ENCODE measurements around the gene EHF. TPM values are rescaled to one million over a fixed set of nuclear protein-coding genes. Genes with fewer than 3 reads are reported as not detected.

The EHF gene
- total RNA-seq (2021; fragmentation: NEBNext Ultra II Directional; extraction: Animal tissue kit (Norgen Biotek cat#: 25700)) (not detected in 2 replicates), polyA plus RNA-seq (2011; rRNA removed) (not detected in 2 replicates), polyA minus RNA-seq (2011; rRNA and poly(A)+ RNA removed) (not detected in 2 replicates)
- not detected for polyA plus RNA-seq (2011; cell fraction: cytosol; rRNA removed)
- not detected for polyA plus RNA-seq (2011; cell fraction: nucleus; rRNA removed)
- not detected in 4 replicates for polyA plus RNA-seq (2012, experiment 1 of 2)
- polyA plus RNA-seq (2012, experiment 2 of 2) = not detected
- polyA plus RNA-seq (2013, experiment 1 of 2) = not detected
- polyA plus RNA-seq (2013, experiment 2 of 2) = not detected
- not detected for polyA minus RNA-seq (2011; cell fraction: cytosol; rRNA and poly(A)+ RNA removed)
- polyA minus RNA-seq (2011; cell fraction: nucleus; rRNA and poly(A)+ RNA removed) = not detected
- long read RNA-seq, experiment 1 = 0 reads
- long read RNA-seq, experiment 2 = 0 reads

DNA sequence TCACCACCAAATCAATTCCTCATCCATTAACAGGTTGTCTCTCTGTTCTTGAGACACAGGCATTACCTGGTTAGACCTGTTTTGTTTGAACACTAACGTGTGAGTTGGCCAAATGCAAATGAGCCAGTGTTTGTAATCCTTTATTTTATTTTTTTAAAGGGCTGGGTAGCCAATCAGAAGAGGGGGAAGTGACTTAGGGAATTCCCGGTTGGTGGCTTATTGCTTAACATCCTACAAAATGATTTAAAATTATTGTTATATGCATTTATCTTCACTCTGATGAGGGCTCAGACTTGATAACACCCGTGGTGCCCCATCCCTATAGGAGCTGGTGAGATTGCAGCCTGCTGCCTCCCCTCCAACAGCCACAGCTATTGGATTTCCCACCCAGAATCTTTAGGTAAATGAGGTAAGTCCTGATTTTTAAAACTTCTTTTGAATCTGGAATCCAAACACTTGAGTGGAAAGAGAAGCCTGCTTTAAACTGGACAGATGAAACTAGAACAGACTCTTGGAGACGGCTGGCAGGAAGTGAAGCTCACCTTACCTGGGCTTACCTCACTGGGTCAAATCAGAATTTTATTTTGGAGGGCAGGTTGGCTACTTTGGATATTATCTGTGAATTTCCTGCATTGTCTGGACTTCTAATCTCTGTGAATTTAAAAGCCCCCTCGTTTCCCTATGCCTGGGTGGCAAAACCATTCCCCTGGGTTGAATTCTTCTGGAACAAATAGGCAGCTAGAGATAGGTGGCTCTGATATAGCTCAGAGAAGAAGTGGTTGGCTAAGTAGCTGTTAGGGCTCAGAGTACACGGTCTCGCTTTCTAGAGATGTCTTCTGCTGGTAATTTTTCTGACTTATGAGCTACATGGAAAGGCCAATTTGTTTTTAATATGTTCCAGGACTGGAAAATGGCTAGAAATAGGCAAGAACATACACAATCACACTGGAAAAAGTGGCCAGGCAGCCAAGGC, at the start of gene EHF:
Gene EHF (plus strand): TSS at position 274 of the 973 bp plus-strand sequence. CDS start 21,538 bp downstream, outside the sequence.
- 81% methylated on average over 7 of the region's 7 CpGs; no CpG with 5 or more reads in 1 of the 2 experiments for WGBS, 2 experiments (ENCODE audit: extremely low coverage in 1 of 2, insufficient coverage in 1 of 2, insufficient read length in 1 of 2, insufficient replicate concordance in 2 of 2, low coverage in 1 of 2, low lambda C conversion rate in 2 of 2, missing lambda C conversion rate in 1 of 2)
- CTCF ChIA-PET (ENCODE audit: partially characterized antibody) = interaction anchor here (0.7 to 1.5 kb wide), 6 partner anchors 14 to 172 kb away, joined by 3 to 5 read pairs (median 4); no protein-coding TSS in a partner anchor
- TF ChIP-seq HDAC2 (IDR thresholded peaks at IDR 0.05; ENCODE audit: borderline replicate concordance in 1 of 2, low read depth in 2 of 2, low read length in 2 of 2) = no peak
- TF ChIP-seq CBX8 (IDR thresholded peaks at IDR 0.05; ENCODE audit: borderline replicate concordance, low read depth, low read length) = no peak
- no peak for TF ChIP-seq ASH2L (IDR thresholded peaks at IDR 0.05; ENCODE audit: low read length)
- no peak for TF ChIP-seq EGR1 (IDR thresholded peaks at IDR 0.05; ENCODE audit: borderline replicate concordance, low read depth, low read length)
- TF ChIP-seq POLR2AphosphoS5 (IDR thresholded peaks at IDR 0.05; ENCODE audit: low read depth, low read length) = no peak
- no peak for TF ChIP-seq TEAD4 (IDR thresholded peaks at IDR 0.05; ENCODE audit: low read depth, low read length)
- TF ChIP-seq TAF1 (IDR thresholded peaks at IDR 0.05; ENCODE audit: low read depth, low read length) = no peak
- TF ChIP-seq BACH1 (IDR thresholded peaks at IDR 0.05; ENCODE audit: low read length) = no peak
- no peak for TF ChIP-seq HDAC6 (IDR thresholded peaks at IDR 0.05; ENCODE audit: low read depth, low read length)

More for the DNA sequence above, at the start of gene EHF:
- Histone ChIP-seq H3K79me2 (ENCODE audit: control insufficient read depth in 1 of 2, insufficient read depth in 2 of 2, low read length in 2 of 2) (no peaks in the 10 kb centered on the region), H4K20me1 (replicated peaks in 1 of 2; ENCODE audit: control insufficient read depth in 1 of 2, insufficient read depth in 2 of 2, low read length in 2 of 2) (no peaks in the 10 kb centered on the region), H3K36me3 (ENCODE audit: control insufficient read depth in 2 of 4, insufficient read depth in 4 of 4, low read length in 3 of 4) (no peaks in the 10 kb centered on the region), H3K9ac (replicated peaks in 1 of 4; ENCODE audit: extremely low read depth in 1 of 4, low read depth in 3 of 4, low read length in 3 of 4) (no peak within 1 kb of the TSS), H2BK20ac (ENCODE audit: low read length) (no peak within 1 kb of the TSS), H3K18ac (ENCODE audit: extremely low read depth, low read length) (no peak within 1 kb of the TSS), H4K91ac (replicated peaks; ENCODE audit: insufficient read length, low read length) (no peak within 1 kb of the TSS), H4K8ac (ENCODE audit: extremely low read depth, insufficient read depth, low read length) (no peak within 1 kb of the TSS), H2BK120ac (replicated peaks; ENCODE audit: low read depth, low read length) (no peak within 1 kb of the TSS), H2BK15ac (ENCODE audit: low read length) (no peak within 1 kb of the TSS), H2BK5ac (ENCODE audit: low read depth, low read length) (no peak within 1 kb of the TSS), H3K9me3 (ENCODE audit: insufficient read depth in 2 of 2, low read depth in 1 of 2, low read length in 1 of 2) (no peaks in the 10 kb centered on the region), H3K27me3 (replicated peaks in 1 of 4; ENCODE audit: control insufficient read depth in 3 of 4, extremely low read depth in 1 of 4, insufficient read depth in 3 of 4, low read length in 3 of 4) (no peaks in the 10 kb centered on the region), H4K5ac (ENCODE audit: insufficient read length, low read depth, low read length) (no peak within 1 kb of the TSS), H2AK5ac (ENCODE audit: low read depth, low read length) (no peak within 1 kb of the TSS), H3K4me2 (ENCODE audit: insufficient read depth in 1 of 2, low read depth in 2 of 2, low read length in 2 of 2) (no peak within 1 kb of the TSS), H3K79me1 (ENCODE audit: low read depth, low read length) (no peaks in the 10 kb centered on the region), H3K14ac (ENCODE audit: insufficient read length) (no peak within 1 kb of the TSS), H3K23ac (ENCODE audit: insufficient read length) (no peak within 1 kb of the TSS), H3K56ac (replicated peaks; ENCODE audit: insufficient read length, low read depth, low read length) (no peak within 1 kb of the TSS), H3K27ac (ENCODE audit: low read depth, low read length) (no peak within 1 kb of the TSS), H3K4me1 (replicated peaks in 1 of 4; ENCODE audit: control insufficient read depth in 3 of 4, insufficient read depth in 4 of 4, low read length in 3 of 4) (no peaks in the 10 kb centered on the region; a peak in 1 of 7 replicates), H2AFZ (ENCODE audit: low read length) (no peak within 1 kb of the TSS), H3K4me3 (ENCODE audit: extremely low read depth in 1 of 4, insufficient read depth in 2 of 4, low read depth in 3 of 4, low read length in 4 of 4) (no peak within 1 kb of the TSS), H3K4ac (replicated peaks; ENCODE audit: insufficient read length, low read depth, low read length) (no peak within 1 kb of the TSS), H3K23me2 (ENCODE audit: low read depth, low read length) (no peaks in the 10 kb centered on the region), H2BK12ac (ENCODE audit: low read depth, low read length) (no peak within 1 kb of the TSS)
- POLR2A ChIA-PET (ENCODE audit: partially characterized antibody) = no interaction called here
- no peak for FAIRE-seq
- DNase-seq (ENCODE audit: low read depth in 1 of 2, low spot score in 2 of 2) = no peak
